ENCODE measurements around the gene LOXL3.

LOXL3 gene

DNA sequence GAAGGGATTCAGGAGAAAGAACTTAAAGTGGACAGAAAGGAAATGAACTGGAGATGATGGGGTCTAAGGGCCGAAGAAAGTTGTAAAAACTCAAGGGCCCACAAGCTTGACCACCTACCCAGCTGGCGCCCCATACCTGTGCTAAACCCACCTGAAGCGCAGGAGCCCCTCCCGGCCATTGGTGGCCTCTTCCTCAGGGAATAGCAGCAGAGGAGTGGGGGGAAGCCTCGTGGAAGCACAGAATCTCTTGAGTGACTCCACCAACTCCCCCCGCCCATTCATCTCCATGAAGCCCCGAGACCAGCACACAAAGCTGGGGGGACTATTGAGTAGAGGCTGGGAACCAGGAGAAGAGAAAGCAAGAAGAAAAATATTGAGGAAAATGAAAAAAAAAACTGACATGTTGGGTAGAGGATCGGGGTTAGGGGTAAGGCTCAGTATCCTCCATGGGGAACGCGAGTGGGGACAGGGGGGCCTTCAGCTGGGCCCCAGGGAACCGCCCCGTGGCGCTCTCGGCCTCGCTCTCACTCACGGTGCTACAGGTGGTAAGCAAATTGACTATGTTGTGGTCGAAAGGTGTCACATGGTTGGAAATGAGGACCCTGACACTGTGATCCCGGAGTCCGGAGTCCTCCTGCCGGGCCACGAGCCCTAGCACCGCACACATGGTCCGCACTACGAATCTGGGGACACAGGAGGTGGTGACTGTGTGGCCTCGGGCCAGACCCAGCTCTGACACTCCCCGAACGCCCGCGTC lies 25.0 kb downstream of the LOXL3 start:
- peak; percentile 0 to 1 for ATAC-seq

DNA sequence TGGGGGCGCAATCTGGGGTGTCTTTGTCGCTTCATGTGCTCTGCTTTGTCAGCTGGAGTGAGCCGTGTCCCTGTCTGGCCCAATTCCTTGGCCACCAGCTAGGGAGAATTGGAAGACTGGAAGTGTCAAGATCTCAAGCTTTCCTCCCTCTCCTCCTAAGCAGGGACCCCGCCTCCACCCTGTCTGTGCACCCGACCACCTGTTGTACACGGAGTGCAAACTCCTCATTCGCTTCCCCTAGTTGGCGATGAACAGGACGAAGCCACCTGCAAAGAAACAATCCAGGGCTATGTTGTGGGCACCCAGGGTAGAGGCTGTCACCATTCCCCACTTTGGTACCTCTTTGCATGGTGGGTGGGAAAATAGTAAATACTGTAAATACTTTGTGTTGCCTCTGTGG lies 26.0 kb downstream of the LOXL3 start:
- no peak for ATAC-seq

DNA sequence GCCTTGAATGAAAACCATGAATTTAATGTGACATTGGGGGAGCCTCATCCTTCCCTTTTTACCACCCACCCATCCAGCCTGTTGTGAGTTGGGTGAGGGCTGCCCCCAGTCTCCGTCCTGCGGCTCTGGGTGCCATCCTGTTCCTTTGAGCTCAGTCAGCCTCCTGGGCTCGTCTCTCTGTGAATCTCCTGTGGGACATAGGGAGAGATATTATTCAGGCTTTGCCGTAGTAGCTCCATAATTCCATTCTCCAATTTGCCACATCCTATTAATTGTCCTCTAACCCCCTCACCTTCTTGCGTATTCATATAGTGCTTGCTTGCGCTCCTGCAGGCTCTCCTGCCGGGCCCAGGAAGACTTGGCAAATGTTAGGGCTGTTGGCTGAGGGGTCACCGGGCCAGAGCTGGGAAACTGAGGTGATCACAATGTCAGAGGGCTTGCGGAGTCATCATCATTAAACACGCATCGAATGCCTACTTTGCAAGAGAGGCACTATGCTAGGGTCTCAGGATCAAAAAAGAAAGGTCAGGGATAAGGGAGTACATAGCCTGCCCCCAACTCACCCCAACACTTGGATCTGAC lies 27.0 kb downstream of the LOXL3 start:
- no peak for ATAC-seq

DNA sequence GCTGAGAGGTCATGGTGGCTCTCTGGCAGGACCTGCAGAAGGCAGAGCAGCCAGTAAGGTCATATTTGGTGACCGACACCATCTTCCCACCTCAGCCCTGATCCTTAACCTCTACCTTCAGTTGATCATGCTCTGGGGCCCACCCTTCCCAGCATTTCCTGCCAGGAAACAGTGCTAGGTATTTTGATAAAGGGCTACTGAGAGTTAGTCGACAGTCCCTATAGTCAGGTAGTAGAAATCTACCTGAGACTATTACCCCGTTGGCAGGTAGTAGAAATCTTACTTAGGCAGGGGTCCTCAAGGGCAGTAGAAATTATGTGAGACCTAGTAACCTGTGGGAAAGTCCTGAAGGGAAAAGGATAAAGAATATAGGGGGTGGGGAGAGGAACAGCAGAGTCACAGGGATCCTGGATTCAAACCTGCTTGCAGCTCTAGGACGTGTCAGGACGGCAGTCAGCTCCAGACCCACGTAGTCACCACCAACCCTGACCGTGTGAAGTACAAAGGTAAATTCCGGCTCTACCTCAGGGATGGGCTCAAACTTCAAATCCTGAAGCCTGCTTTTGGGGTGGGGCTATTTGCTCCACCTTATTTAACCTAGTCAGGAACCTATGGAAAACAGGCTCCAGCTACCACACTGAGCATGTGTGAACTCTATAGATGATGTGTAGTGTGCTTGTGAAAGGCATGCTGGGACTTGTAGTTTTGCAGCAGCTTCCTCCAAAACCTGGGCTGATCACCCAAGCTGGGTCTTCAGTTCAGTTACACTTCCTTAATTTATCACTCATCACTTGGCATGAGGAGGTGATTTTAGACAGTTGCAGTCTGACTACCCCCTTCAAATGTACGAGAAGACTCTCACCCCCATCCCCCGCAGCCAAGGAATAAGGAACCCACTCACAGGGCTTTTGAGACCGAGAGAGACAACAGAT lies 27.8 kb downstream of the LOXL3 start, which contains the start of gene DQX1:
Gene DQX1, minus strand, starts transcription at position 515 of the 932 bp plus-strand sequence. Its CDS starts 502 bp downstream, at position 13.
- no peak for ATAC-seq

DNA sequence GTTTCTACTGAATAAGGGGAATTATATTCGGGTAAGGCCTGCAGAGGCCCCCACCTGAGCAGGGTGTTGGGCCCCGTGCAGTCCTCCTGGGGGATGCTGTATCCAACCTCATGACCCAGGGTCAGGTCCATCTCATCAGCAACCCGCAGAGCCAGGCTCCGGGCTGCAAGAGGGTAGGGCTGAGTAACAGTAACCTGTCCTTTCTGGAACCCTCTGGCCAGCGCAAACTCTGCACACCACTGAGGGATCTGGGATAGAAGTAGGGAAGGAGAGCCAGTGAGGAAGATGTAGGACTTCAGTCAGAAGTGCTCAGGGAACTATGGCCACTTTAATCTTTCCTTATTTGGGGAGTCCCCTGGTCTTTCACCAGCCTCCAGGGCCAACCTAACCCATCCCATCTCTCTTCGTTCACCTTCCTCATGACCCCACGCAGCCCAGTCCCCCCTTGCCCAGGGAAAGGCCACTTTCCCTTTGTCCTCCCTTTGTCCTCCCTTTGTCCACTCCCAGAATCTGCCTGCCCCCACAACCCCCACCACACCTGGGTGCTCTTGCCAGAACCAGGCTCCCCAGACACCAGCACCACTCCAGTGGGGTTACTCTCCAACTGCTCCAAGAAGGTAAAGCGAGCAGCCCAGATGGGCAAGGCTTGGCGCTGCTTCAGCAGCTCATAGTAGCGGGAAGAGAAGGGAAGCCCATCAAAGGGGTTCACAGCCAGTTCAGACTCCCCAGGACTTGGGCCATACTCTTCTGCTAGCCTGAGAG lies 28.6 kb downstream of the LOXL3 start:
- ATAC-seq: no peak

DNA sequence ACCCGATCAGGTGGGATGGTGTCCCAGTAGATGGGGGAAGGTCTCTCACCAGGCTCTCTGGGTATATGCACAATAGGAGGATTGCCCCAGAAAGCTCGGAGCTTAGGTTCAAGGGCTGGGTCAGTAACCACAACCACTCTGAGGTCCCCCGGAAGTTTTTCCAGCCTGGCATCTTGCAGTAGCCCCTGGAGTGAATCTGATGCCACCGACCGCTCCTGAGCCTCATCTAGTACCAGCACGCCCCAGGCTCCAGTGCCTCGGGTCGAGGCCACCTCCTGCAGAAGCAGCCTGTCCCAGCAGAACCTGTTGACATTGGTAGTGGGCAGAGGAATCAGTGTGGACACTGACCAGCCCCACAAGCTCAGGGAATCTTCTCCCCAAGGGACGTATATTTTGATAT lies 29.7 kb downstream of the LOXL3 start:
- no peak for ATAC-seq

DNA sequence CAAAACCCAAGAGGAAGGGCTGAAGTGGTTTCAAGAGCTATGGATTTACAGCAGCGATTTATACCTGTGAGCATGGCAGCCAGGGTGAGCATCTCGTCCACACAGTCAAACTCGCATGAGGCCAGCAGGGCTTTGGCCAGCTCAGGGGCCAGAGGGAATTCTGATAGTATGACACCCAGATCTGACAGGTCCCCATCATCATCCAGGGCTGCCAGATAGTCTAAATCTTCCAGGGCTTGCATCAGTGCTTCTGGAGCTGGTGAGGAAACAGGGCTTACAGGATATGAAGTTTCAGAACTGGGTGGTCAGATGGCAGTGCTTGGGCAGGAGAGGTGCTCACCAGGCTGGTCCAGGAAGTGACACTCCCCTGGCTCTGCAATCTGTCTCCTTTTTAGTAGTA lies 31.2 kb downstream of the LOXL3 start:
- no peak for ATAC-seq

DNA sequence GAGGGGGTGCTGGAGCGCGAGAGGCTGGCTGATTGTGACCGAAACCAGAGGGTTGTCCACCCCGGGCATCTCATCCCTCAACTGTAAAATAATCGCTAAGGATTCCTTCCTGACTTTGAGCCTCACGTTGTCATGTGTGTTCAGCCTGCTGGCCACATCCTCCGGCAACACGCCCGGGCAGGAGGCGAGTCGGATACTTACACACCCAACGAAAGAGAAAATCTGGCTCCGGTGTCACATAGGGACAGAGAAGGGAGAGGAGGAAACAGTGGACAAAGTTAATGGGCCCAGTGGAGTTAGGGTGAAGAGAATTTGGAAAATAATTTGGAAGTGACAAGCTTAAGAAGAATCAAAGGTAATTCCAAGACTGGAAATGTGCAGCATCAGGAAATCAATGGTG lies 37.1 kb downstream of the LOXL3 start:
- no peak for ATAC-seq

DNA sequence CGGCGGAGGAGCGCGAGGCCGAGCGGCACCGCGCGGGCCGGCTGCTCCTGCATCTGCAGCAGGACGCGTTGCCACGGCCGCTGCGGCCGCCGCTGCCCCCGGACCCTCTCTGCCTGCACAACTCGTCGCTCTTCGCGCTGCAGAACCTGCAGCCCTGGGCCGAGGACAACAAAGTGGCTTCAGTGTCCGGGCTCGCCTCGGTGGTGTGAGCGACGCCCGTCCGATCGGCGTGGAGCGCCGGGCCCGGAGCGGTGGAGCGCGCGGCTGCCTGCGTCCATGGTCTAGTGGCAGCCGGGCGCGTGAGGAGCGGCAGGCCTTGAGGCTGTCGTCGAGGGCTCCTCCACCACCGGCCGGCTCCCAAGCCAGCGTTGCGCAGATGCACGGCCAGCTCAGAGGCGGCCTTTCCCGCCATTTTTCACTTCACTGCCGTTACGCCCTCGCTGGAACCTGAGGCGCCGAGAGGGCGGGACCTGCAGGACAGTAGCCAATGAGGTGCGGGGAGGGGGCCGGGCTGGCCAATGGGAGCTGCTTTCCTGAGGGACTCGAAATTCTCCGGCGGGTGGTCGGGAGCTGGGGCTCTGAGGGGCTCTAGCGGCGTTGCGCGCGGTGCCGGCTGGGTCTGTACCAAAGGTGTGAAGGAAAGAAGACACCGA lies 37.6 kb downstream of the LOXL3 start:
- peak; percentile 87 to 88 for ATAC-seq

DNA sequence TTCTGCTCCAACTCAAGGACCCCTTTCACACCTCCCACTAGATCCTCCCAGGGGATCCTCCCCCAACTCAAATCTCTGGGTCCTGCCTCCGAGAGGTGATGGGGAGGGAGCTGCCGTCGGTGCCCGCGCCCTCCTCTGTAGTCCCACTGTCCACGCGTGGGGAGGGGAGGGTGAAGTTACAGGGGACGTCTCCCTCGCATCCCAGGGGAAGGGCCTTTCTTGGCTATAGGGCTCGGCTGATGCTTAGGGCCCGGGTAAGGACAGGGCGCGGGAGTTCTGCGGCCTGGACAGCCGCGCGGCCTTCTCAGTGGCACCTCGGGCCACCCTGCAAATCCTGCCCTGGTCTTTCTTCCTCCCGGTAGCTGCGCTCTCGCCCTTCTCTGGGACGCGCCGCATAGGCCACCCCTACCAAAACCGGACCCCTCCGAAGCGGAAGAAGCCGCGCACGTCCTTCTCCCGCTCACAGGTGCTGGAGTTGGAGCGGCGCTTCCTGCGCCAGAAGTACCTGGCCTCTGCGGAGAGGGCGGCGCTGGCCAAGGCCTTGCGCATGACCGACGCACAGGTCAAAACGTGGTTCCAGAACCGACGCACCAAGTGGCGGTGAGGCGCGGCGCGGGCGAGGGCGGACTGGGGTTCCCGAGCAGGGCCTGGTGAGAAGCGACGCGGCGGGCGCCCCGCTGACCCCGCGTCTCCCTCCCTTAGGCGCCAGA lies 38.3 kb downstream of the LOXL3 start:
- ATAC-seq: no peak

DNA sequence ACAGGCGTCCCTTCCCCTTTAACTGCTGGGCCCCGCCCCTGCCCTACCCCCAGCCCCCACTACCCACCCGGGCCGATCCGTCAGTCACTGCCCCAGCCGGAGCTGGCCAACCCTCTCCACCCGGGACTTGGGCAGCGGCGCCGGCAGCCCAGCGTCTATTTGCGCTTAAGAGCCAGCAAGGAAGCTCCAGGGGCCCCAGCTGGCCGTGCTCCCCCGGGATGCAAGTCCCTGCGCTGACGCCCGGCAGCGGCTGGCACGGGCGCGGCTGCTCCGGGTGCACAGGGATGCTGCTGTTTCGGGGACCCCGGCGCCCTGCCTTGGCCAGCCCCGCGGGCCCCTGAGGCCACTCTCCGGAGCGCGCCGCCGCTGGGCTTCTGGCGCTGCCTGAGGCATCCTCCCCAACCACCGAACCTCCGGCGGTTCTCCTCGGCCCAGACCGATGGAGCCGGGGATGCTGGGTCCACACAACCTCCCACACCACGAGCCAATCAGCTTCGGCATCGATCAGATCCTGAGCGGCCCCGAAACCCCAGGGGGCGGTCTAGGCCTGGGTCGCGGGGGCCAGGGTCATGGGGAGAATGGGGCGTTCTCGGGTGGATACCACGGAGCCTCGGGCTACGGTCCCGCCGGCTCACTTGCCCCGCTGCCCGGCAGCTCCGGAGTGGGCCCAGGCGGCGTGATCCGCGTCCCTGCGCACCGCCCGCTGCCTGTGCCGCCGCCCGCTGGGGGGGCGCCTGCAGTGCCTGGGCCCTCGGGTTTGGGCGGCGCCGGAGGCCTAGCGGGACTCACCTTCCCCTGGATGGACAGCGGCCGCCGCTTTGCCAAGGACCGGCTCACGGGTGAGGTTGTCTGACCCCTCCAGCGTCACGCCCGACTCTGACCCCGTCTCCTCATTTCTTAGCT lies 39.1 kb downstream of the LOXL3 start, which contains the start of gene TLX2:
Gene TLX2, plus strand, starts transcription at position 83 of the 903 bp plus-strand sequence. Its CDS starts 357 bp downstream, at position 440.
- ATAC-seq: no peak

DNA sequence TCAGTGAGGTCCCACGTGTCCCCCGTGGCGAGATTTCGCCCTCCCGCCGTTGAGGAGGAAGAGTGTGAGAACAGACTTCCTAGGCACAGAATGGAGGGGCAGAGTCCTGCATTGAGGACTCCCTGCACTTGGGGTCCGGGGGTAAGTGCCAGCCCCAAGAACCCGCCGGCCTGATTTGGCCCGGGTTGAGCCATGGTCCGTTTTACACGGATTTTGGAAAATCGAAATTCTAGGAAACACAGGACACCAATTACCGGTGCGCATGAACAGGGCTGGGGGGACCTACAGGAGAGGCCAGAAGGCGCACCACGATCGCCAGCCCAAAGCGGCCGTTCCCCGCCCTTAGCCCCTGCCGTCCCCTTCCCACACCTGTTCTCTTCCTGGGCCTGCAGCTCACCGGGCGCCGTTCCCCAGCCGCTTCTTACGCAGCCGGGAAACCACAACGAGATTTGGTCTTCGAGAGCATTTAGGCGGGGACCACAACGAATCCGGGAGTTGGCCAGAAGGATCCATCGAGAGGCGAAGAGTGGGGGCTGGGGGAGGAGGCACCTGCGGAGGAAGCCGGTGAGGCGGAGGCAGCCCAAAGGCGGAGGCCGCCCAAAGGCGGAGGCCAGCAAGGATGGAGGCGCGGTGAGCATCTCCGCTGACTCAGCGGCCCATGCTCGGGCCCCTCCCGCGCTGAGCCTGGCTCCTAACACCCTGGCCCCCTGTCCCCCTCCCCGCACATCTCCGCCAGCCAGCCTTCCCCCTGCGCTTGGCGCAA lies 40.0 kb downstream of the LOXL3 start:
- ATAC-seq: no peak

DNA sequence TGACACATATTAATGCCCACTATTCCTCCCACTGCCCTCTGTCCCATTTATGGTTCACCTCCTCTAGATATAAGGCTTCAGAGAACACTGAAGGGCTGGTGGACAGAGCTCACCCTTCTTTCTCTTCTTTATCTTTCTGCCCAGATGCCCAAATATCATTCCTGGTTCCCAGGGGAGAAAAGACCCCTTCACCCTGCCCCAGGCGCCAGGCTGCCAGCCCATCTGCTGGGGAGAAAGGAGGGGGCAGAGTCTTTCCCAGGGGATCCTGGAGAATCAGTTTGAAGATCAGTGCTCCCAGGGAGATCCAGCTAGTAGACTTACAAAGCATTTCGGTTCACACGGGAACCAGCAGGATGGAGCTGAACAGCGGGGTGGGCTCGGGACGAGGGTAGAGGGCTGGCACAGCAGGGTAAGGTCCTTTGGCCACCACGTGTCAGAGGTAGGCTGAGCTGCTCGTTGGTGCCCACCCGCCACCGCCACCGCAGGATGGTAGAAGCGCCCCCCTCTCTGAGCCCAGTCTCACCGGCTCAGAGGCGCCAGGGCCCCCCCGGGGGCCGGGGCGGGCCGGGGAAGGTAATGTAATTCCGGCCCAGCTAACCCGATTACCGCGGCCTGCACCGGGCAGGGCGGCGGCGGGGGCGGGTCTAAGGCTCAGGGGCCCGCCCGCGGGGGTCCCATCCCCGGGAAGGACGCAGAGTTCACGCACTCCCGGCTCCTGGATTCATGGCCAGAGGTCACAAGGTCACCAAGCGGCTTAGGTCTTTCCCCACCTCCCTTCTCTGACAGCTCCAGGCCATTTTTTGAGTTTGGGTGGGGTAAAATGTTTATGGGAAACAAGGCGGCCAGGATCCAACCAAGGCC lies 40.8 kb downstream of the LOXL3 start:
- no peak for ATAC-seq

DNA sequence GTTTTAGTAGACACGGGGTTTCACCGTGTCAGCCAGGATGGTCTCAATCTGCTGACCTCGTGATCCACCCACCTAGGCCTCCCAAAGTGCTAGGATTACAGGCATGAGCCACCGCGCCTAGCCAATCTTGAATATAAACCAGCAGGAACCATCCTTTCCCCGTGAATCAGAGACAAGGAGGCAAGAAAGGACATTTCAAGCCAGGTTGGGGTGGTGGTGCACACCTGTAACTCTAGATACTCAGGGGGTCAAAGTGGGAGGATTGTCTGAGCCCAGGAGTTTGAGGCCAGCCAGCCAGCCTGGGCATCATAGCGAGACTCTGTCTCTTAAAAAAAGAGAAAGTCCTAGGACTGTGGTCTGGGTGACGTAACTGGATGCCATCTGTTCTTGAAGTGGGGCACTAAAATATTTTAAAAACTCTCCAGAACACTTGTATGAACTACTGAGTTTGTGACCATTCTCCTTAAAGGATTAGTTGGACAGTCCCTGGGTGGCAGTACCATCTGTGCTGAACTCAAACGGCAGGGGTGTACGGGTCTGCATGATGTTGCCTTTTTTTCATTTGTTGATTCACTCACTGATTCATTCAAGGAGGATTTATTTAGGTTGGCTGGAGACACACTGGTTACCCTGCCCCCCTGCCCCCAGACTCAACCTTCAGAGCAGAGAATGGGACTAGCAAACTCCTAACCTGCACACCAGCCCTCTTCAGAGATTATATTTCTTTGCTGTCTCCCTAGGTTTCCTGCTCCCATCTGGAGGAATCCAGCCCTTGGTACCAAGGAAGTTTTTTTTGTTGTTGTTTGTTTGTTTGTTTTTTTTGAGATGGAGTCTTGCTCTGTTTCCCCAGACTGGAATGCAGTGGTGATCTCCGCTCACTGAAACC lies 42.4 kb downstream of the LOXL3 start:
- no peak for ATAC-seq

DNA sequence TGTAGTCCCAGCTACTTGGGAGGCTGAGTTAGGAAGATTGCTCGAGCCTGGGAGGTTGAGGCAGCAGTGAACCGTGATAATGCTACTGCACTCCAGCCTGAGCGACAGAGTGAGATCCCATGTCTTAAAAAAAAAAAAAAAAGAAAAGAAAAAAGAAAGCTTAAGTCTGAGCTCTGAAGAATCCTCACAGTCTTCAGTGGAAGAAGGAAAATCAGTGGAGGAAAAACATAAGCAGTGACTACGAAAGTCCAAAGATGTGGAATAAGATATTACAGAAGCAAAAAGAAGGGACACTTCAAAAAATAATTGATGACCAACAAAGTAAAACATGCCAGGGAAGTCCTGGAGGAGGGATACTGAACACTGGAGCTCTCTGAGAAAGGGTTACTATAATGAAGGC lies 43.5 kb downstream of the LOXL3 start:
- no peak for ATAC-seq

DNA sequence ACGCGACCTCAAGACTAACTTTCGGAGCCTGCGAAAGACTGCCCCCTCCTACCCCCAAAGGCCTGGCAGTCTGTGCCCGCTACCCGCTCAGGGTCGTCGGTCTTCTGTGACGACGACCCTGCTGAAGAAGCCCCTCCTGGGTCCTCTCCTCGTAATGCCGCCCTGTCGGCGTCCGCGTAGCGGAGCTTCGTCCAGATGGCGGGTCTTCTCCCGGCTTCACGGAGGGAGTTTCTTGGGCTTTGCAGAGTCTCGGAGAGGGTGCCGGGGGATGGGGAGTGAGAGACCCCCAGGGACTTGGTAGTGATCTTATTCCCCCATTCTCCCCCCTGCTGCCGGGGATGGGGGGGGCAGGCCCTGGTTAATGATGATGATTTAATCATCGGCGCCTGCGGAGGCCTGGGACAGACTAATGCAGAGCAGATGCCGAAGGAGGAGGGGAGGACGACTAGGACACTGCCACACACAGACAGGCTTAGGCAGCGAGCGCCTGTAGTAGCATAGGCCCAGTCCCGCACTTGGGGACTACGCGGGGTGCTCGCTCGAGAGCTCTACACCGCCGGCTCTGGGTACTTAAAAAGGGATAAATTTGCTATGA lies 45.7 kb downstream of the LOXL3 start:
- ATAC-seq: no peak
